ENCODE data around the gene LARGE1. TPM values are rescaled to one million over a fixed set of nuclear protein-coding genes. Genes with fewer than 3 reads are reported as not detected.

LARGE1 gene
- total RNA-seq, 2 experiments from 2014 or later = 0.18 to 0.38 TPM

GRCh38 chr22:33746501-33746928, 173.8 kb downstream of the LARGE1 start:
- no peaks in the 10 kb centered on the region for H3K4me1 Mint-ChIP-seq
- no peak overlapping the region for H3K4me3 Mint-ChIP-seq
- no peaks in the 10 kb centered on the region for H3K36me3 Mint-ChIP-seq (ENCODE audit: low read depth)
- H3K27ac Mint-ChIP-seq = no peak overlapping the region
- ChIA-PET POLR2A (no interaction called here), CTCF (no interaction called here)
- DNase-seq = no peak
- no peaks in the 10 kb centered on the region for H3K27me3 Mint-ChIP-seq
- peaks cover 37% of the 10 kb centered on the region for H3K9me3 Mint-ChIP-seq

- no peaks in the 10 kb centered on the region for H3K27me3 Mint-ChIP-seq
- H3K4me1 Mint-ChIP-seq = no peaks in the 10 kb centered on the region
- ChIA-PET CTCF (no interaction called here), POLR2A (no interaction called here)
- no peak overlapping the region for H3K27ac Mint-ChIP-seq
- no peak overlapping the region for H3K4me3 Mint-ChIP-seq
- H3K36me3 Mint-ChIP-seq (ENCODE audit: low read depth) = no peaks in the 10 kb centered on the region
- H3K9me3 Mint-ChIP-seq = peaks cover 41% of the 10 kb centered on the region
- no peak for DNase-seq
These were observed 174.8 kb downstream of the LARGE1 start for GRCh38 chr22:33745501-33745900.

- Mint-ChIP-seq H3K36me3 (ENCODE audit: low read depth) (no peaks in the 10 kb centered on the region), H3K27ac (no peak overlapping the region), H3K4me1 (no peaks in the 10 kb centered on the region), H3K4me3 (no peak overlapping the region), H3K27me3 (no peaks in the 10 kb centered on the region), H3K9me3 (peaks cover 44% of the 10 kb centered on the region)
- CTCF ChIA-PET = no interaction called here
- POLR2A ChIA-PET = no interaction called here
- DNase-seq = no peak
These were observed 176.5 kb downstream of the LARGE1 start for GRCh38 chr22:33743756-33744155.

GRCh38 chr22:33741025-33741424, 179.3 kb downstream of the LARGE1 start:
- peaks cover 37% of the 10 kb centered on the region for H3K9me3 Mint-ChIP-seq
- no peaks in the 10 kb centered on the region for H3K27me3 Mint-ChIP-seq
- no peaks in the 10 kb centered on the region for H3K36me3 Mint-ChIP-seq (ENCODE audit: low read depth)
- H3K4me3 Mint-ChIP-seq = no peak overlapping the region
- ChIA-PET CTCF (no interaction called here), POLR2A (no interaction called here)
- H3K4me1 Mint-ChIP-seq = no peaks in the 10 kb centered on the region
- H3K27ac Mint-ChIP-seq = no peak overlapping the region
- no peak for DNase-seq

- Mint-ChIP-seq H3K27ac (no peak overlapping the region), H3K9me3 (peaks cover 35% of the 10 kb centered on the region), H3K36me3 (ENCODE audit: low read depth) (no peaks in the 10 kb centered on the region), H3K4me3 (no peak overlapping the region), H3K27me3 (no peaks in the 10 kb centered on the region), H3K4me1 (no peaks in the 10 kb centered on the region)
- no peak for DNase-seq
- CTCF ChIA-PET = no interaction called here
- POLR2A ChIA-PET = no interaction called here
These were observed 180.8 kb downstream of the LARGE1 start for GRCh38 chr22:33739516-33739915.

- Mint-ChIP-seq H3K27me3 (no peaks in the 10 kb centered on the region), H3K27ac (no peak overlapping the region), H3K4me1 (no peaks in the 10 kb centered on the region), H3K4me3 (no peak overlapping the region), H3K36me3 (ENCODE audit: low read depth) (no peaks in the 10 kb centered on the region), H3K9me3 (peaks cover 27% of the 10 kb centered on the region)
- ChIA-PET POLR2A (no interaction called here), CTCF (no interaction called here)
- no peak for DNase-seq
These were observed 182.6 kb downstream of the LARGE1 start for GRCh38 chr22:33737662-33738061.

GRCh38 chr22:33735978-33736377, 184.3 kb downstream of the LARGE1 start:
- H3K4me1 Mint-ChIP-seq = no peaks in the 10 kb centered on the region
- H3K27me3 Mint-ChIP-seq = no peaks in the 10 kb centered on the region
- no peak overlapping the region for H3K27ac Mint-ChIP-seq
- peaks cover 30% of the 10 kb centered on the region for H3K9me3 Mint-ChIP-seq
- no peak overlapping the region for H3K4me3 Mint-ChIP-seq
- no peaks in the 10 kb centered on the region for H3K36me3 Mint-ChIP-seq (ENCODE audit: low read depth)
- DNase-seq = no peak
- CTCF ChIA-PET = no interaction called here
- POLR2A ChIA-PET = no interaction called here

GRCh38 chr22:33728847-33729246, 191.4 kb downstream of the LARGE1 start:
- Mint-ChIP-seq H3K27ac (no peak overlapping the region), H3K4me1 (no peaks in the 10 kb centered on the region), H3K4me3 (no peak overlapping the region), H3K27me3 (no peaks in the 10 kb centered on the region), H3K9me3 (peaks cover 26% of the 10 kb centered on the region), H3K36me3 (ENCODE audit: low read depth) (no peaks in the 10 kb centered on the region)
- POLR2A ChIA-PET = no interaction called here
- CTCF ChIA-PET = no interaction called here
- DNase-seq = no peak

GRCh38 chr22:33726294-33726734, 194.0 kb downstream of the LARGE1 start:
- no peak for DNase-seq
- no peaks in the 10 kb centered on the region for H3K36me3 Mint-ChIP-seq (ENCODE audit: low read depth)
- ChIA-PET CTCF (no interaction called here), POLR2A (no interaction called here)
- no peak overlapping the region for H3K27ac Mint-ChIP-seq
- H3K9me3 Mint-ChIP-seq = peaks cover 33% of the 10 kb centered on the region
- H3K4me1 Mint-ChIP-seq = no peaks in the 10 kb centered on the region
- no peak overlapping the region for H3K4me3 Mint-ChIP-seq
- no peaks in the 10 kb centered on the region for H3K27me3 Mint-ChIP-seq

- no peak for DNase-seq
- Mint-ChIP-seq H3K27me3 (no peaks in the 10 kb centered on the region), H3K9me3 (peaks cover 35% of the 10 kb centered on the region), H3K36me3 (ENCODE audit: low read depth) (no peaks in the 10 kb centered on the region), H3K4me1 (no peaks in the 10 kb centered on the region), H3K27ac (no peak overlapping the region), H3K4me3 (no peak overlapping the region)
- ChIA-PET POLR2A (no interaction called here), CTCF (no interaction called here)
These were observed 196.4 kb downstream of the LARGE1 start for GRCh38 chr22:33723915-33724314.

GRCh38 chr22:33722816-33723215, 197.5 kb downstream of the LARGE1 start:
- Mint-ChIP-seq H3K9me3 (peaks cover 37% of the 10 kb centered on the region), H3K27ac (no peak overlapping the region), H3K27me3 (no peaks in the 10 kb centered on the region), H3K36me3 (ENCODE audit: low read depth) (no peaks in the 10 kb centered on the region), H3K4me1 (no peaks in the 10 kb centered on the region), H3K4me3 (no peak overlapping the region)
- POLR2A ChIA-PET = no interaction called here
- CTCF ChIA-PET = no interaction called here
- no peak for DNase-seq

GRCh38 chr22:33720166-33720878, 200.0 kb downstream of the LARGE1 start:
- no peaks in the 10 kb centered on the region for H3K4me1 Mint-ChIP-seq
- no peaks in the 10 kb centered on the region for H3K36me3 Mint-ChIP-seq (ENCODE audit: low read depth)
- no peak overlapping the region for H3K4me3 Mint-ChIP-seq
- H3K27me3 Mint-ChIP-seq = no peaks in the 10 kb centered on the region
- CTCF ChIA-PET = no interaction called here
- no peak overlapping the region for H3K27ac Mint-ChIP-seq
- H3K9me3 Mint-ChIP-seq = peaks cover 40% of the 10 kb centered on the region
- DNase-seq = no peak
- POLR2A ChIA-PET = no interaction called here

GRCh38 chr22:33717694-33718396, 202.4 kb downstream of the LARGE1 start:
- no peaks in the 10 kb centered on the region for H3K4me1 Mint-ChIP-seq
- H3K4me3 Mint-ChIP-seq = no peak overlapping the region
- CTCF ChIA-PET = no interaction called here
- no peak overlapping the region for H3K27ac Mint-ChIP-seq
- H3K36me3 Mint-ChIP-seq (ENCODE audit: low read depth) = no peaks in the 10 kb centered on the region
- POLR2A ChIA-PET = no interaction called here
- no peak for DNase-seq
- H3K27me3 Mint-ChIP-seq = no peaks in the 10 kb centered on the region
- peaks cover 37% of the 10 kb centered on the region for H3K9me3 Mint-ChIP-seq

All from activated CD4-positive, alpha-beta memory T cell treated with anti-CD3 and anti-CD28 coated beads, Interleukin-2, amount 10 ng/mL, durations not matched to agents 7 days and 5 days (primary cell).